Nucleus accumbens (tissue), 56 donors: ENCODE data around the gene SOX13.

Source experiments
- DNase-seq, 56 donors: peaks; one replicate each; lab custom pipeline; 2025; lab: John Stamatoyannopoulos, UW

SOX13 gene

GRCh38 chr1:204059970-204060369 is 12.9 kb upstream of the SOX13 start:
- no peak for DNase-seq

- DNase-seq = no peak
Observed at GRCh38 chr1:204062106-204062505, 10.8 kb upstream of the SOX13 start.

- DNase-seq = peak in 51 of 56 donors; percentile 33 to 89 (median 76)
Observed at GRCh38 chr1:204065174-204065985, 7.5 kb upstream of the SOX13 start.

DNA sequence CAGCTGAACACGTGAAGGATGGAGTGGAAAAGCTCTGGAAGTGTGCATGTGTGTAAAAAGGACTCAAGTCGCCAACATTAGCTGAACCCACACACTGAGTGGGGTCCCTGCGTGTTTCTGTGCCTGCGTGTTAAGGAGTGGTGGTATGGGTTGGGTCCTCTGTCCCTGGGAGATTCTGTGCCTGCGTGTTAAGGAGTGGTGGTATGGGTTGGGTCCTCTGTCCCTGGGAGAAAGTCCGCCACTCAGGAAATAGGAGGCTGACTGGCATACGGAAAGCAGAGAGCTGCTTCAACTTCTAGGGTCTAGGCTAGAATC is 7.0 kb upstream of the SOX13 start:
- DNase-seq = no peak

DNA sequence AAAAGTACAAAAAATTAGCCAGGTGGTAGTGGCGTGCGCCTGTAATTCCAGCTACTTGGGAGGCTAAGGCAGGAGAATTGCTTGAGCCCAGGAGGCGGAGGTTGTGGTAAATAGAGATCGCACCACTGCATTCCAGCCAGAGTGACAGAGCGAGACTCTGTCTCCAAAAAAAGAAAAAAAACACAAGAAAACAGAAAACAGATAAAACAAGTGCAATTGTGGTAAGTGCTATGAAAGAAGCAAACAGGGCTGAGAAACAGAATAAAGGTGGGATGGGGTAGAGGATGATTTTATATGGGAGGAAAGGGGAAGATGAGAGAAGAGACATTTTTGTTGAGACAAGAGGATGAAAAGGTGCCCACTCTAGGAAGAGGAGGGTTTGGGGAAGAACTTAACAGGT is 5.0 kb upstream of the SOX13 start:
- no peak for DNase-seq

DNA sequence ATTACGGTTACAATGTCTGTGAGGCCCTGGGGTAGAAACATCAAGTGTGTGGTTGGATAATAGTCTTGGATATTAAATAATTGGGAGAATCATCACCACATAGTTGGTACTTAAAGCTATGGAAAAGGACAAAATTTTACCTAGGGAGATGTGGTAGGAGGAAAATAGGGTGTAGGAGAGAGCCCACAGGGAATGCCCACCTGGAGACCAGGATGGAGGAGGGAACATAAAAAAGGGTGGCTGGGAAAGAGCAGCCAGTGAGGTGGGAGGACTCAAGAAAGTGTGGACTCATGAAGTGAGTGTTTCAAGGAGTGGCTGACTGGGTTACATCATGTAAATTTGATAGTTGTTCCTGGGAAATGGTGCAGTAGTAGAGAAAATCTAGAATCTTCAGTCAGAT is 3.0 kb upstream of the SOX13 start:
- no peak for DNase-seq

- no peak for DNase-seq
Observed at GRCh38 chr1:204070895-204071294, 2.0 kb upstream of the SOX13 start.

DNA sequence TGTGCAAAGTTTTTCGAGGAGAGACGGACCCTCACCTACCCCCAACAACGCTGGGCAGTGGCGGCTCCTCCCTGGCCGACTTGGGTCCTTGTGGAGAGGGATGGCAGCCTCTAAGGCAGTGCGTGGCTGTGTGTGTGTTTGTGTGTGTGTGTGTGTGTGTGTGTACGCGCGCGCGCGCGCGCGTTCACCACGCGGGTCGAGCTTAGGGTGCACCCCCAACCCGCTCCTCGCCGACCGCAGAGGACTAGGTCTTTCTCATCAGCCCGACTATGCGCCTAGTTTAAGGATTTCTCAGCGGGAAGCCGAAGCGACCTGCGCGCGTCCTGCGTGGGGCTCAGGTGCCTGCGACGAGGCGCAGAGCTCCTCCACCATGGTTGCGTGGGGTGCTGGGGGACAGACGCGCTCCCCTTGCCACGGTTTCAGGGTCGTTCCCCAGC is 940 bp downstream of the SOX13 start:
- DNase-seq = peak in 10 of 56 donors; percentile 16 to 65 (median 29)

- DNase-seq = peak in 34 of 56 donors; percentile 18 to 71 (median 47)
Observed at GRCh38 chr1:204074274-204075138, 1.6 kb downstream of the SOX13 start.

DNA sequence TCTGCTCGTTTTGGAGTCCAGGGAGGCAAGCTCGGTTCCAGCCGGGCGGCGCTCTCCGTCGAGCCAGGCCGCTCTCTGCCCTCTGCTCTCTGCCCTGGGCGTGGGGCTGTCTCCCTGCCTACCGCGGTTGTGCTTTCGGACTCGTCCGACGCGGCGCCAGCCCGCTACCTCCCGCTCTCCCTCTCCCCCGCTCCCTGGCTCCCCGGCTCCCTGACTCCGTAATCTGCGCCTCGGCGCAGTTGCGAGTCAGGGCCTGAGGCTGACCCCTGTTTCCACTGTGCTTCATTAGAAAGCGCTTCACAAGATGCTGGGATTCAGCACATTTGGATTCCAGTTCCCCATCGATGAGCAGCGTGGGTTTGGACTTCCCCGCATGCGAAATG is 2.2 kb downstream of the SOX13 start:
- peak in 3 of 56 donors; percentile 23 to 47 (median 27) for DNase-seq

DNA sequence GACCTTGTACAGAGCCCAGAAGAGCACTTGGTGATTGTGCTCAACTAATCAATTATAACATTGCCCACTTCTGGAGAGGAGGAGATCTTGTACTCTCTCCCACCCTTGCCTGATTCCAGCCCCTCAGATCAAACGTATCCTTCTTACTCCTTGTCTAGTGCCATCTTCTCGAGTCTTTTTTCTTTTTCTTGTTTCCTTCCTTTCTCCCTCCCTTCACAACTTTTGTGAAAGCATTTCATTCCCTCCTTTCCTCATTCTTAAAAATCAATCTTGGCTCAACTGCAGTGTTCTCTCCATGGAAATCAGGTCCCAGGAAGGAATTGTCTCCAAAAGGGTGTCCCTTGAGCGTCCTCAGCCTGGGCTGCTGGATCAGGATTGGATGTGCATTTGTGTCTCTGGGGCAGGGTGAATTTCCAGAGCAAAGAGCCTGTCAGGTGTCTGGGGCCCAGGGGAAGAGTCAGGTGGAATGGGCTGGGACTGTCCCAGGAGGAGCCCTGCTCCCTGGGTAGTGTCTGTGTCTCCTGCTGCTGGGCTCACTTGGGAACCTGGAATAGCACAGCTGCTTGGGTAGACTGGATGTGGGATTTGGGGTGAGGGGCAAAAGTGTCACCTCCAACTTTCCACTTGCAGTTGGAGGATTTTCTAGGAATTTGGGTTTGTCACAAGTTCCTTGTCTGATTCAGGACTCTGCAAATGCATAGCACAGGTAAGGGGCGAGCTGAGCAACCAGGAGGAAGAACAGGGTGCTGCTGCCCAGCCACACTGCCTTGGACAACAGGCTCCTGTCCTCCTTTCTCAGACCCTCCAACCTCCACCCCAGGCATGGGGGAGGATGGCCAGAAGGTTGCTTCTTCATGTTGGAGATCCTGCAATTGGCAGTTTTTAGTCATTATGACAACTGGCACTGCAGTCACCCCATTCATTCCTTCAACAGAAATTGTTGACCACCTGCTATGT is 3.3 kb downstream of the SOX13 start:
- no peak for DNase-seq

- no peak for DNase-seq
Observed at GRCh38 chr1:204076891-204077290, 4.0 kb downstream of the SOX13 start.

GRCh38 chr1:204077979-204078696 is 5.2 kb downstream of the SOX13 start:
- peak in 29 of 56 donors; percentile 12 to 68 (median 39) for DNase-seq

- no peak for DNase-seq
Observed at GRCh38 chr1:204079608-204079999, 6.7 kb downstream of the SOX13 start.

DNA sequence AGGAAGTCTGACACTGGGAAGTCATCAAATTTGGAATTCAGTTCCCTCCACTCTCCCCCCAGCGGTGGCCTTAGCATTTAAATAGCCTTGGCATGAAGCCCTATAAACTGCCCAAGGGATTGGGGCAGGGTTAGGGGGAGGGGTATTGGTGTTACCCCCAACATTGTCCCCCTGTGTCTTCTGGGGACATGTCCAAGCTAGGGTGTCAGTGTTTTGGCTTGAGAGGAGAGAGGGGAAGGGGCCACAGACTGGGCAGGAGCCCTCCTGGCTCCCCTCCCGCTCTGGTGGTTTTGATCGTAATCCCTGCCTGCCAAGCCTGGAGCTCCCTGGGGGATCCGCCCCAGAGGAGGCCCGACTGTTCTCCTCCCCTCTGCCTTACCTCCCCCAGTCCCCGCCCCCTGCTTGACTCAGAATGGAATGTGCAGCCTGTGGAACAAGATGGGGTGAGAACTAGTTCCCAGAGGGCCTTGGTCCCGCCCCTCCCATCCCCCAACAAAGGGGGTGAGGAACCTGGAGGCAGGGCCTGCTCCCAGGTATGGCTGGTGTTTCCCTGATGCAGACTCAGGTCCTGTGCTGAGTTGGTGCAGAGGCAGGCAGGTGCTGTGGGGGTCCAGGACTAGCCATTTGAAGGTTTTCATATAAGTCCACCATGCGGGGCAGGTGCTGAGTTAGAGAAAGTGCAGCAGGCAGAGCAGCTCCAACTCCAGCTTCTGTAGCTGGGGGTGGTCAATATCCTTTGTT is 7.4 kb downstream of the SOX13 start:
- peak in 22 of 56 donors; percentile 9 to 66 (median 36) for DNase-seq

- no peak for DNase-seq
Observed at GRCh38 chr1:204081164-204081790, 8.4 kb downstream of the SOX13 start.

- no peak for DNase-seq
Observed at GRCh38 chr1:204081791-204082513, 9.0 kb downstream of the SOX13 start.

DNA sequence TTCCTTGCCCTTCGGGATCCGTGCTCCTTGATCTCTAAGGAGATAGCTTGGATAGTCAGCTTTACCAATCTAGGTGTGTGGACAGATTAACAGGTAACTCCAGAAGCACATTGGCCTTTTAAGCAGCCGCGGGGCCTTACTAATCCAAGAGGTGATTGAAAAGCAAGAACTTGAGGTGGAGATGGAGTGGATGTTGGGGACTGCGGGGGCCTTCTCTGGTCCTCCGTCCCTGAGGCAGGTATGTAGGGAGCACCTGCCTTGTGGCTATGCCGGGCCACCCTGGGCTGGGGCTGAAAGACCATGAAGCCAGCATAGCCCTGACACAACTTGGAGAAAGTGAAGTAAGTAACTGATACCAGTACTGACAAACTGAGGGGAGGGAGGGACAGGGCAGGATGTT is 10.6 kb downstream of the SOX13 start:
- no peak for DNase-seq
